Measurements from ENCODE around the gene CAB39L.
A peak's percentile ranks its signal among the peaks of the same experiment; 100 is the strongest.

CAB39L gene

DNA sequence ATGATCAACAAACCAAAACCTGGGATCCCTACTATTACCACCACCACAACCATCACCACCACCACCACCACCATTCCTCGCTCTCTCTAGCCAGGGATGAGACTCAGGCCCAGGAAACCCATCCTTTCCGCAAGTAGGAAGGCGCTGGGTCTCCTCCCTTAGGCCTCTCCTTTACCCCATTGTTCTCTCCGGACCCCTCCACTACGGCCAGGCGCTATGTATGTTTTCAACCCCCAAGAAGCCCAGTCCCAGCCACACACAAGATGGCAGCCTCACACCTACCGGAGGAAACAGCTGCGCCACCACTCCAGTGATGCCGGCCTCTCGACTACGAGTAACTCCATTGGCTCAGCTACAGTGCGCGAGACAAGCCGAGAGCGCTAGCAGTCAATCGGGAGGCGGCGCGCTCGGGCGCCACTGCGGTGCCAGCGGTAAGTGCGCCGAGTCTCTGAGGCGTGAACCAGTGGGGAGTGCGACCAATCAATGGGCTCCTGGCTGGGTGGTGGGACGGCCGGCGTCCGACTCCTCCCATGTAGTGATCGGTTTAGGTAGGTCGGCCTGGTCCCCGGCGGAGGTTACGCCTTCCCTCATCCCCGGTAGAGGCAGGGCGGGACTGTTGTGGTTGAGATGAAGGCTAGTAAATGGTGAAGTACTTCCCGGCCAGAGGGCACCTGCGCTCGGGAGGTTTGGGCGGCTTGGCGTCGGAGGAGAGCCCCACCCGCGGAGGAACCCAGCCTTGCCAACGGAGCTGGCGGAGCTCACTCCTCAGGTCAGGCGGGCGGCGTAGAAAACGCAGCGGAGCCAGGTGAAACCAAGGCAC is at the start of gene CAB39L, which contains the start of gene SETDB2:
Gene CAB39L (minus strand): TSS at position 361 of the 820 bp plus-strand sequence. CDS start 61,154 bp downstream, outside the sequence.
Gene SETDB2 (plus strand): TSS at position 571 of the 820 bp plus-strand sequence. CDS start 7,620 bp downstream, outside the sequence.
- Histone ChIP-seq H3K4me3 (ENCODE audit: low read length) (peak within 1 kb of the TSS; percentile 87), H3K27me3 (ENCODE audit: low read depth, low read length) (no peaks in the 10 kb centered on the region), H2AFZ (ENCODE audit: low read depth, low read length) (peak within 1 kb of the TSS; percentile 91), H3K27ac (ENCODE audit: low read length) (peak within 1 kb of the TSS; percentile 85), H4K20me1 (ENCODE audit: insufficient read depth, low read length) (no peaks in the 10 kb centered on the region), H3K36me3 (replicated peaks; ENCODE audit: low read depth, low read length) (peaks cover 5% of the 10 kb centered on the region), H3K4me1 (ENCODE audit: low read length) (peaks cover 8% of the 10 kb centered on the region; the same call in 1 of the 2 replicates), H3K4me2 (ENCODE audit: low read length) (peak within 1 kb of the TSS; percentile 90), H3K79me2 (ENCODE audit: low read length) (peaks cover 33% of the 10 kb centered on the region), H3K9me3 (ENCODE audit: insufficient read depth, low read length) (no peaks in the 10 kb centered on the region), H3K9ac (ENCODE audit: low read length) (peak within 1 kb of the TSS; percentile 80)
- TF ChIP-seq, protein P1, sequence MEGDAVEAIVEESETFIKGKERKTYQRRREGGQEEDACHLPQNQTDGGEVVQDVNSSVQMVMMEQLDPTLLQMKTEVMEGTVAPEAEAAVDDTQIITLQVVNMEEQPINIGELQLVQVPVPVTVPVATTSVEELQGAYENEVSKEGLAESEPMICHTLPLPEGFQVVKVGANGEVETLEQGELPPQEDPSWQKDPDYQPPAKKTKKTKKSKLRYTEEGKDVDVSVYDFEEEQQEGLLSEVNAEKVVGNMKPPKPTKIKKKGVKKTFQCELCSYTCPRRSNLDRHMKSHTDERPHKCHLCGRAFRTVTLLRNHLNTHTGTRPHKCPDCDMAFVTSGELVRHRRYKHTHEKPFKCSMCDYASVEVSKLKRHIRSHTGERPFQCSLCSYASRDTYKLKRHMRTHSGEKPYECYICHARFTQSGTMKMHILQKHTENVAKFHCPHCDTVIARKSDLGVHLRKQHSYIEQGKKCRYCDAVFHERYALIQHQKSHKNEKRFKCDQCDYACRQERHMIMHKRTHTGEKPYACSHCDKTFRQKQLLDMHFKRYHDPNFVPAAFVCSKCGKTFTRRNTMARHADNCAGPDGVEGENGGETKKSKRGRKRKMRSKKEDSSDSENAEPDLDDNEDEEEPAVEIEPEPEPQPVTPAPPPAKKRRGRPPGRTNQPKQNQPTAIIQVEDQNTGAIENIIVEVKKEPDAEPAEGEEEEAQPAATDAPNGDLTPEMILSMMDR (IDR thresholded peaks at IDR 0.05; ENCODE audit: low read depth, low read length): peak; percentile 38; the same call in 1 of the 2 replicates
- TF ChIP-seq EZH2phosphoT487 (IDR thresholded peaks at IDR 0.05; ENCODE audit: low read depth): no peak

DNA sequence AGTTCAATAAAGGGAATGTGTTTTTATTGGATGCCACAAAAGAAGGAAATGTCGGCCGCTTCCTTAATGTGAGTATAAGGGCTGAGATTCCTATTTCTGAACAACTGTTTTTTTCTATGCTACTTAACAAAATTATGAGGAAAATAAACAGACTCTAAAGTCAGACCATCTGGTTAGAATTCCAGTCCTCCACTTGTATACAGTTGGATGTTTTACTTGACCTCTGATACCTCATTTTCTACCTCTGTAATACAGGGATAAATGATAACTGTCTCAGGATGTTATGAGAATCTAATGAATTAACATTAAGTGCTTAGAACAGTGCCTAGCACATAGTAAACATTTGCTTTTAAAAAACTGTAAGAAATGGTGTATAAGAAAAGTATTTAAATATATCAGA is 44.7 kb upstream of the CAB39L start:
- no peaks in the 10 kb centered on the region for H4K20me1 ChIP-seq (ENCODE audit: insufficient read depth, low read length)
- no peak overlapping the region for H3K4me2 ChIP-seq (ENCODE audit: low read length)
- TF ChIP-seq, protein P1 (IDR thresholded peaks at IDR 0.05; ENCODE audit: low read depth, low read length): no peak
- no peak for TF ChIP-seq EZH2phosphoT487 (IDR thresholded peaks at IDR 0.05; ENCODE audit: low read depth)
- H3K4me3 ChIP-seq (ENCODE audit: low read length): no peak overlapping the region
- no peak overlapping the region for H3K27ac ChIP-seq (ENCODE audit: low read length)
- no peak overlapping the region for H3K9ac ChIP-seq (ENCODE audit: low read length)
- peaks cover 18% of the 10 kb centered on the region for H3K36me3 ChIP-seq (replicated peaks; ENCODE audit: low read depth, low read length)
- no peaks in the 10 kb centered on the region for H3K79me2 ChIP-seq (ENCODE audit: low read length)
- no peaks in the 10 kb centered on the region for H3K9me3 ChIP-seq (ENCODE audit: insufficient read depth, low read length)
- H3K27me3 ChIP-seq (ENCODE audit: low read depth, low read length): no peaks in the 10 kb centered on the region
- no peak overlapping the region for H2AFZ ChIP-seq (ENCODE audit: low read depth, low read length)
- H3K4me1 ChIP-seq (ENCODE audit: low read length): no peaks in the 10 kb centered on the region

DNA sequence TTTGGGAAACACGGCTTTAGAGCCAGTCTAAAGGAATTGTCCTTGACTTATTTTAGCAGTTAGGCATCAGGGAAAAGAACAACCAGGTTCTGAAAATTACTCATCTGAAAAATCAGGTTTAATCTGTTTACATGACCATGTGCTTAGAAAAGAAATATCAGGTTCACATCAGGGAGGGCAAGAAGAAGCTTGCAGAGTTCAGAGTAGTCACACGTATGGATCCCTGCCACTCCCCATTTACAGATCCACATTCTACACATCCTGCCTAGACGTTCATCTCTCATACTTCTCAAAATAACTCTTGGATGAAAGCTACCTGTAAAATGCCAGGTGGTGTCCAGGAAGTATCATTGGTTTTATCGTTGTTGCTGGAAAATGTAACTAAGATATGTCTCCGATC is 37.9 kb upstream of the CAB39L start:
- no peaks in the 10 kb centered on the region for H3K79me2 ChIP-seq (ENCODE audit: low read length)
- no peak overlapping the region for H3K4me3 ChIP-seq (ENCODE audit: low read length)
- no peak overlapping the region for H3K4me2 ChIP-seq (ENCODE audit: low read length)
- H4K20me1 ChIP-seq (ENCODE audit: insufficient read depth, low read length): no peaks in the 10 kb centered on the region
- H3K4me1 ChIP-seq (ENCODE audit: low read length): no peaks in the 10 kb centered on the region
- H3K36me3 ChIP-seq (replicated peaks; ENCODE audit: low read depth, low read length): peaks cover 47% of the 10 kb centered on the region
- no peak overlapping the region for H2AFZ ChIP-seq (ENCODE audit: low read depth, low read length)
- no peaks in the 10 kb centered on the region for H3K27me3 ChIP-seq (ENCODE audit: low read depth, low read length)
- H3K27ac ChIP-seq (ENCODE audit: low read length): no peak overlapping the region
- no peaks in the 10 kb centered on the region for H3K9me3 ChIP-seq (ENCODE audit: insufficient read depth, low read length)
- TF ChIP-seq, protein P1 (IDR thresholded peaks at IDR 0.05; ENCODE audit: low read depth, low read length): no peak
- no peak for TF ChIP-seq EZH2phosphoT487 (IDR thresholded peaks at IDR 0.05; ENCODE audit: low read depth)
- H3K9ac ChIP-seq (ENCODE audit: low read length): no peak overlapping the region

DNA sequence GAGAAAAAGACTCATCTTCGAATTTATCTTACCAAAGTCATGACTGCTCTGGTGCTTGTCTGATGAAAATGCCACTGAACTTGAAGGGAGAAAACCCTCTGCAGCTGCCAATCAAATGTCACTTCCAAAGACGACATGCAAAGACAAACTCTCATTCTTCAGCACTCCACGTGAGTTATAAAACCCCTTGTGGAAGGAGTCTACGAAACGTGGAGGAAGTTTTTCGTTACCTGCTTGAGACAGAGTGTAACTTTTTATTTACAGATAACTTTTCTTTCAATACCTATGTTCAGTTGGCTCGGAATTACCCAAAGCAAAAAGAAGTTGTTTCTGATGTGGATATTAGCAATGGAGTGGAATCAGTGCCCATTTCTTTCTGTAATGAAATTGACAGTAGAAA is 32.7 kb upstream of the CAB39L start:
- Histone ChIP-seq H3K36me3 (replicated peaks; ENCODE audit: low read depth, low read length) (peaks cover 50% of the 10 kb centered on the region), H3K9me3 (ENCODE audit: insufficient read depth, low read length) (no peaks in the 10 kb centered on the region), H2AFZ (ENCODE audit: low read depth, low read length) (no peak overlapping the region), H3K9ac (ENCODE audit: low read length) (no peak overlapping the region), H3K27ac (ENCODE audit: low read length) (no peak overlapping the region), H4K20me1 (ENCODE audit: insufficient read depth, low read length) (no peaks in the 10 kb centered on the region), H3K4me1 (ENCODE audit: low read length) (peaks cover 5% of the 10 kb centered on the region; the same call in 1 of the 2 replicates), H3K79me2 (ENCODE audit: low read length) (no peaks in the 10 kb centered on the region), H3K27me3 (ENCODE audit: low read depth, low read length) (no peaks in the 10 kb centered on the region), H3K4me2 (ENCODE audit: low read length) (no peak overlapping the region), H3K4me3 (ENCODE audit: low read length) (no peak overlapping the region)
- TF ChIP-seq EZH2phosphoT487 (IDR thresholded peaks at IDR 0.05; ENCODE audit: low read depth): no peak
- TF ChIP-seq, protein P1 (IDR thresholded peaks at IDR 0.05; ENCODE audit: low read depth, low read length): no peak

Data from OCI-LY3 (cell line).